Stimulated activated CD4-positive, alpha-beta T cell treated with anti-CD3 and anti-CD28 coated beads, Interleukin-1b, Interleukin-23, amount 100 ng/mL, for 48 hours (primary cell): ENCODE results near the gene CELA2B.
A peak's percentile ranks its signal among the peaks of the same experiment; 100 is the strongest.

ENCODE experiments used
- DNase-seq: peaks from one replicate; pipeline ENCODE4 v3.0.0-alpha.2; 2020

CELA2B gene

DNA sequence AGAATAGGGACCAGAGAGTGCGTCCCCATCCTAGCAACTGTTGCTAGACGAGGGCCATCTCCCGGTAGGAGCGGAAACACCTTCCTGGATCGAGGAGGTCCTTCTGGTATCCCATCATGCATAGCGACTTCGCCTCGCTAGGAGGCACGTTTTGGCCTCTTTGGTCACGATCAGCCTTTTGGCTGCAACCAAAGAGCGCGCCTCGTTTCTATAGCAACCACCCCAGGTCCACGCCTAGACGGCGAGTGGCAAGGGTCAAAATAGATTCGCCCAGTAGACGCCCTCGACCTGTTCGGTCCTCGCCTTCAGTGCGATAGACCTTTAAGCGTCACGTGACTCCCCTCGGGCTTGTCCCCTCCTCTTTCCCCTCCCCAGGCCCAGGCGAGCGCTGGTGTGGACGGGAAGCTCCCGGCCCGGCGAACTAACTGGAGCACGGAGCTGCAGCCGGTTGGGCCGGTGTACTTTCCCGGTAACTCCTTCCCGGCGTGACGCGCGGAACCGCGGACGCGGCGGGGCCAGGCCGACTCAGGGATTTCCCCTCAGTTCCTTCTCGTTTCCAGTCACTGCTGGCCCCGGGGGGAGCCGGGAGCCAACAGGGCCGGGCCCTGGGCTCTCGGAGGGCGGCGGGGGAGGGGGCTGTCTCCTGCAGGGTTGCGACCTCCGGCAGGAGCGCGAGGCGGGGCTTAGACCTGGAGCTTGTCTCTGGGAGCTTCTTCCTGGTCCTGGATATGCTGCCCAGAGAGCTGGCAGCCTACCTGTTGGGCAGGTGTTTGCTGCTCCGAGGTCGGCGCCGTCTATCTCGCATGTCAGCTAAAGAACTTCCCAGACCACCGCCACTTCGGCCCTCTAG is 50.8 kb downstream of the CELA2B start, which contains the start of gene DNAJC16:
TSS of gene DNAJC16 (plus strand) at position 359 of the 850 bp plus-strand sequence. CDS start 2,258 bp downstream, outside the sequence.
- peak; percentile 99 for DNase-seq

DNA sequence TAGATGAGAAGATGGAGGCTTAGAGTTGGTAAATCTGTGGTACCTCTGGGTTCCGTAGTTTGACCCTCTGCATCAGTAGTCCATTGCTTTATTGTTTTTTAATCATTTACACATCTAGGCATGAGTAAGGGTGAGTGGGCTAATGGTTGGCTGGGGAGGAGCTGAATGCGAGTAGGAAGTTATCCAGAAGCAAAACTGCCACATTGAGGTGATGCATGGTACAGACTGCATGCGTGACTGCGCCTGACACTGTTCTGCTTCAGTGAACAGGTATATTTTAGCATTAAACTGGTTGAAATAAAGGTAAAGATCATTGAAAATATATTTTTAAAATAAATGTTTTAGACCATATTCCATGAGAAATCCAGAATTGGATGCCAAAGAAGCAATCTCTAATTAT is 55.1 kb downstream of the CELA2B start:
- DNase-seq, result no peak

DNA sequence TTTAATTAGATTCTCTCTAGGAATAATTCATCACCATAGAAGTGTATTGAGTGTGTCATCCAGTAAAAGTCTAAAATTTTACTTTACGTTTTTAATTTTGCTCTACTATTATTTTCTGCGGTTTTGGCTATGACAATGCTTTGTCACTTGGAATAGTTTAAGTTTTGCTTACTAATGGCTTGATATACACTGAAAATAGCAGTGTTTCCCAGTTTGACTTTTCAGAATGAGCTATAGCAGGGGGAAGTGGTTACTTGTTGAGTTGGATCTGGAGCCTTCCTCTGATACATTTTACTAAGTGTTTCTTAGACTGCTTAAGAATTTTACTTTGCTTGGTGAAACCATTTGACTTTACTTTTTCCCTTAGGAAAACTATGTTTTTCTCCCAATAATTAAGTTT is 55.8 kb downstream of the CELA2B start:
- DNase-seq, result no peak

DNA sequence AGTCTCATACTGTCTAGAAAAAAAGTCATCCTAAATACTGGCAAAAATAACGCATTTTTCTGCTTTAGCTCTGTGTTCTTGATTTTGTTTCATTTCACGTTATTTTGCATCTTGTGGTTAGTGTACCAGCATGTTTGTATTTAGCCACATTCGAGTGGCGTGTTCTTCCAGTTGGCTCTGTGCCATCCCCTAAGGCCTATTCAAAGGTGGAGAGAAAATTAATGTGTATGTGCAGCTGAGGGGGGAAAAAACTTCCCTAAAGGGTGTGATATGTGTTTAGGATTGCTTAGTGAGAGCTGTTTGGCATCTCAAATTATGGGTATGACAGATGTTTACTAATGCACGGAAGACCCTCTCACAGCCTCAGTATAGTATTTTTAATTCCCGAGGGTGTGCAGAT is 62.9 kb downstream of the CELA2B start:
- DNase-seq, result no peak

DNA sequence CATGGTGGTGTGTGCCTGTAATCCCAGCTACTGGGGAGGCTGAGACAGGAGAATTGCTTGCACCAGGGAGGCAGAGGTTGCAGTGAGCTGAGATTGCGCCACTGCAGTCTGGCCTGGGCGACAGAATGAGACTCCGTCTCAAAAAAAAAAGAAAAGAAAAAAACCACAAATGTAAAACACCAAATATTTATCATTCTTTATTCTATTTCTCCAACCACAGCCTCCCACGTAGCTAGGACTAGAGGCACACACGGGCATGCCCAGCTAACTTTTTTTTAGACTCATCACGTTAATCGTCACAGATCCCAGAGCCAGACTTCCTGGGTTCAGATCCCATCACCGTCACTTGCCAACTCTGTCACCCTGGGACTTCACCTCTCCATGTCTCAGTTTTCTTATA is 64.3 kb downstream of the CELA2B start:
- DNase-seq, result no peak
